ENCODE results near the gene SPEN. TPM values are rescaled to one million over a fixed set of nuclear protein-coding genes. Genes with fewer than 3 reads are reported as not detected.
"Not testable (repeated sequence)": the region's sequence is repeated elsewhere in the genome, so short reads cannot be mapped to it uniquely, and the experiment has no call there.

Gene SPEN
- total RNA-seq, 4 donors from 2014 or later = 55.0 to 79.7 (median 63.8) TPM

- Histone ChIP-seq H3K27me3 (no peaks in the 10 kb centered on the region), H3K4me1 (peaks cover 39% of the 10 kb centered on the region), H3K4me3 (no peak overlapping the region), H3K36me3 (no peaks in the 10 kb centered on the region), H3K9me3 (no peaks in the 10 kb centered on the region), H3K27ac (no peak overlapping the region)
- TF ChIP-seq POLR2A (IDR thresholded peaks at IDR 0.05) (no peak), CTCF (IDR thresholded peaks at IDR 0.05) (no peak), POLR2AphosphoS5 (IDR thresholded peaks at IDR 0.05) (no peak), EP300 (IDR thresholded peaks at IDR 0.05) (no peak)
- DNase-seq (ENCODE audit: low spot score in 2 of 2) = no peak
- WGBS = 37% methylated on average over 3 of the region's 3 CpGs
Measured at GRCh38 chr1:15843826-15844572, 3.5 kb upstream of the SPEN start.

GRCh38 chr1:15846056-15846455 lies 1.5 kb upstream of the SPEN start:
- H3K36me3 ChIP-seq; H3K4me3 ChIP-seq; DNase-seq (ENCODE audit: low spot score in 2 of 2); H3K27ac ChIP-seq; H3K9me3 ChIP-seq; H3K27me3 ChIP-seq: not testable (repeated sequence)
- peaks cover 54% of the 10 kb centered on the region for H3K4me1 ChIP-seq
- whole genome bisulfite sequencing = 95% methylated on average over 11 of the region's 11 CpGs

GRCh38 chr1:15847893-15848142 lies 311 bp downstream of the SPEN start:
- Histone ChIP-seq H3K4me1 (peaks cover 71% of the 10 kb centered on the region), H3K27me3 (no peaks in the 10 kb centered on the region), H3K9me3 (no peaks in the 10 kb centered on the region), H3K27ac (peak overlapping the region; percentile 99), H3K36me3 (no peaks in the 10 kb centered on the region), H3K4me3 (peak overlapping the region; percentile 95)
- WGBS = no CpG with 5 or more reads among the region's 34 CpGs
- no peak for DNase-seq (ENCODE audit: low spot score in 2 of 2)
- TF ChIP-seq CTCF (IDR thresholded peaks at IDR 0.05) (no peak), POLR2AphosphoS5 (IDR thresholded peaks at IDR 0.05) (no peak), EP300 (IDR thresholded peaks at IDR 0.05) (no peak), POLR2A (IDR thresholded peaks at IDR 0.05) (peak in 1 of 2 donors; percentile 51)

- peaks cover 76% of the 10 kb centered on the region for H3K4me1 ChIP-seq
- under 1% methylated on average over 27 of the region's 104 CpGs for WGBS
Measured at GRCh38 chr1:15848143-15848928, 829 bp downstream of the SPEN start.

GRCh38 chr1:15848929-15849774 lies 1.6 kb downstream of the SPEN start:
- 1% methylated on average over 44 of the region's 44 CpGs for WGBS
- Histone ChIP-seq H3K4me3 (peak overlapping the region; percentile 95), H3K27ac (peak overlapping the region; percentile 99), H3K9me3 (no peaks in the 10 kb centered on the region), H3K4me1 (peaks cover 68% of the 10 kb centered on the region), H3K27me3 (no peaks in the 10 kb centered on the region), H3K36me3 (no peaks in the 10 kb centered on the region)
- TF ChIP-seq CTCF (IDR thresholded peaks at IDR 0.05) = no peak
- TF ChIP-seq POLR2A (IDR thresholded peaks at IDR 0.05) = peak; percentile 18 to 54
- peak in 2 of 3 donors; percentile 30 to 90 for TF ChIP-seq POLR2AphosphoS5 (IDR thresholded peaks at IDR 0.05)
- peak; percentile 90 to 92 for DNase-seq (ENCODE audit: low spot score in 2 of 2)

More at GRCh38 chr1:15848143-15848928, 829 bp downstream of the SPEN start:
- H3K27ac ChIP-seq = peak overlapping the region; percentile 99
- no peaks in the 10 kb centered on the region for H3K36me3 ChIP-seq
- H3K9me3 ChIP-seq = no peaks in the 10 kb centered on the region
- peak; percentile 72 to 80 for DNase-seq (ENCODE audit: low spot score in 2 of 2)
- peak overlapping the region; percentile 95 for H3K4me3 ChIP-seq
- H3K27me3 ChIP-seq = no peaks in the 10 kb centered on the region
- no peak for TF ChIP-seq POLR2A (IDR thresholded peaks at IDR 0.05)
- TF ChIP-seq CTCF (IDR thresholded peaks at IDR 0.05) = no peak
- TF ChIP-seq EP300 (IDR thresholded peaks at IDR 0.05) = no peak
- TF ChIP-seq POLR2AphosphoS5 (IDR thresholded peaks at IDR 0.05) = no peak
